Astrocyte (in vitro differentiated cells and primary cell): Measurements from ENCODE around the gene CRYBG2. TPM values are rescaled to one million over a fixed set of nuclear protein-coding genes. Genes with fewer than 3 reads are reported as not detected.

Experiments used
- DNase-seq: peaks from one replicate; pipeline ENCODE4 v3.0.0-alpha.2; 2010; ENCODE audit warnings: low read depth
- FAIRE-seq: peaks from 2 replicates; lab custom pipeline; 2011; peaks lifted over from hg19 to GRCh38; lab: Jason Lieb, UNC
- H2AFZ ChIP-seq: 2 replicates; pipeline ENCODE4 v1.6.0; 2012; ENCODE audit warnings: low read depth, low read length, inconsistent platforms
- H3K27ac ChIP-seq: 2 replicates; pipeline ENCODE4 v1.5.1; 2011; ENCODE audit warnings: low read depth, low read length, inconsistent platforms
- H3K27me3 ChIP-seq: 2 replicates; pipeline ENCODE4 v1.6.0; 2011; ENCODE audit warnings: low read length, inconsistent platforms; ENCODE audit not compliant: insufficient read depth
- H3K36me3 ChIP-seq: 2 replicates; pipeline ENCODE4 v1.5.1; 2011; ENCODE audit warnings: low read length, inconsistent platforms; ENCODE audit not compliant: insufficient read depth
- H3K4me1 ChIP-seq: 2 replicates; pipeline ENCODE4 v1.5.1; 2011; ENCODE audit warnings: low read length, inconsistent platforms; ENCODE audit not compliant: insufficient read depth
- H3K4me2 ChIP-seq: 2 replicates; pipeline ENCODE4 v1.6.0; 2012; ENCODE audit warnings: low read length, inconsistent platforms
- H3K4me3 ChIP-seq: 2 replicates; pipeline ENCODE4 v1.5.1; 2011; ENCODE audit warnings: low read depth, mild to moderate bottlenecking, low read length, inconsistent platforms; ENCODE audit not compliant: insufficient read depth
- H3K79me2 ChIP-seq: 2 replicates; pipeline ENCODE4 v1.6.0; 2012; ENCODE audit warnings: mild to moderate bottlenecking, low read length, inconsistent platforms; ENCODE audit not compliant: insufficient read depth
- H3K9ac ChIP-seq: 2 replicates; pipeline ENCODE4 v1.6.0; 2012; ENCODE audit warnings: mild to moderate bottlenecking, low read length, inconsistent platforms
- H3K9me3 ChIP-seq: 2 replicates; pipeline ENCODE4 v1.5.1; 2012; ENCODE audit warnings: low read depth, mild to moderate bottlenecking, low read length, inconsistent platforms; ENCODE audit not compliant: insufficient read depth
- H4K20me1 ChIP-seq: 2 replicates; pipeline ENCODE4 v1.6.0; 2012; ENCODE audit warnings: low read length, inconsistent platforms; ENCODE audit not compliant: insufficient read depth
- H3K27ac Mint-ChIP-seq: one replicate; pipeline ENCODE4 v1.8.0; 2021; ENCODE audit warnings: mild to moderate bottlenecking, mixed read lengths; ENCODE audit not compliant: unreplicated experiment
- H3K27me3 Mint-ChIP-seq: one replicate; pipeline ENCODE4 v1.8.0; 2021; ENCODE audit warnings: low read depth, mixed read lengths; ENCODE audit not compliant: unreplicated experiment
- H3K36me3 Mint-ChIP-seq: one replicate; pipeline ENCODE4 v1.8.0; 2021; ENCODE audit warnings: low read depth, mixed read lengths; ENCODE audit not compliant: unreplicated experiment
- H3K4me1 Mint-ChIP-seq: one replicate; pipeline ENCODE4 v1.8.0; 2021; ENCODE audit warnings: low read depth, mixed read lengths; ENCODE audit not compliant: unreplicated experiment
- H3K4me3 Mint-ChIP-seq: one replicate; pipeline ENCODE4 v1.8.0; 2021; ENCODE audit warnings: mild to moderate bottlenecking, moderate library complexity, mixed read lengths; ENCODE audit not compliant: unreplicated experiment
- H3K9me3 Mint-ChIP-seq: one replicate; pipeline ENCODE4 v1.8.0; 2021; ENCODE audit warnings: mild to moderate bottlenecking, mixed read lengths; ENCODE audit not compliant: unreplicated experiment
- EZH2 ChIP-seq: IDR thresholded peaks from 2 replicates; pipeline ENCODE4 v1.6.1; 2012; ENCODE audit warnings: mild to moderate bottlenecking, low read length, inconsistent platforms; ENCODE audit not compliant: insufficient read depth
- total RNA-seq: library from RNA; stranded (reverse); gene quantifications from 2 replicates; pipeline ENCODE4 v1.2.1, GENCODE V29; 2021
- TF ChIP-seq, protein P1 (sequence below): IDR thresholded peaks from 2 replicates; pipeline ENCODE4 v1.5.1; 2011; ENCODE audit warnings: low read depth, mild to moderate bottlenecking, inconsistent platforms, low read length, moderate library complexity; ENCODE audit not compliant: insufficient read depth

Gene CRYBG2
- total RNA-seq, 1 donor from 2014 or later = 5.3 TPM

DNA sequence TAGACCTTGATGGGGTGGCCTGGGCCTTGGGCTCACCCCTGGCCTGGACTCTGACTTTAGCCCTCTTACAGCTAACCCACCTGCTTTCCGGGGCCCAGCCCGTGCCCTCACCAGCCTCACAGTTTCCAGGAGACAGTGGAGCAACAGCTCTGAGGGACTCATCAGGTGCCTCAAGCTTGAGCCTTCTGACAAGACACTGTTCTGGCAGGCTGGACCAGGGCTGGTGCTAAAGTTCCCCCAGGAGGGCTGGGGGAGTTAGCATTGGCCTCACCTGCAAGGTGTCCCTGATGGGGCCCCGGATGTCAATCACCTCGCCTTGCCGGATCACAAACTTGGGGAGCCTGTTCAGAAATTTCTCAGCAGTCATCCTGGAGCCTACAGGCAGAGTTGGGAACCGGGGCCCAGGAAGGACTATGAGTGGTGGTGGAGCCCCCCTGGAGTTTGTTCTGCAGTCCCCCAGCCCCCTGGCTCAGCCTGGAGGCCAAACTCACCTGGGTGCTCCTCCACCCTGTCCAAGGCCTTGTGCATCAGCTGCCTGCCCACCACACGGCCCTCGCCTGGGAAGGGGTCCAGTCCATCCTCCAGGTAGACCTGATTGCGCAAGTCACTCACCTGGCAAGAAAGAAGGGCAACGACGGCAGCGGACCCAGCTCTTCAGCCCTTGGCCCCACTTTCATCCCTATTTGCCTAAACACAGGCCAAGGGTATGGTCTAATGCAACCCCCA is 69.9 kb downstream of the CRYBG2 start:
- no peak overlapping the region for H3K4me3 ChIP-seq
- H3K4me2 ChIP-seq = peak overlapping the region; percentile 97
- Mint-ChIP-seq H3K4me1 (peaks cover 48% of the 10 kb centered on the region), H3K4me3 (no peak overlapping the region), H3K9me3 (no peaks in the 10 kb centered on the region), H3K36me3 (peaks cover 11% of the 10 kb centered on the region), H3K27ac (peak overlapping the region; percentile 84), H3K27me3 (no peaks in the 10 kb centered on the region)
- H3K9ac ChIP-seq = peak overlapping the region; percentile 36
- peaks cover 46% of the 10 kb centered on the region for H4K20me1 ChIP-seq
- H3K27ac ChIP-seq = peak overlapping the region; percentile 74
- H3K4me1 ChIP-seq = peaks cover 51% of the 10 kb centered on the region
- no peaks in the 10 kb centered on the region for H3K9me3 ChIP-seq
- FAIRE-seq = no peak
- H2AFZ ChIP-seq = no peak overlapping the region
- H3K27me3 ChIP-seq = no peaks in the 10 kb centered on the region
- DNase-seq = no peak
- H3K36me3 ChIP-seq = peaks cover 5% of the 10 kb centered on the region
- TF ChIP-seq, protein P1, sequence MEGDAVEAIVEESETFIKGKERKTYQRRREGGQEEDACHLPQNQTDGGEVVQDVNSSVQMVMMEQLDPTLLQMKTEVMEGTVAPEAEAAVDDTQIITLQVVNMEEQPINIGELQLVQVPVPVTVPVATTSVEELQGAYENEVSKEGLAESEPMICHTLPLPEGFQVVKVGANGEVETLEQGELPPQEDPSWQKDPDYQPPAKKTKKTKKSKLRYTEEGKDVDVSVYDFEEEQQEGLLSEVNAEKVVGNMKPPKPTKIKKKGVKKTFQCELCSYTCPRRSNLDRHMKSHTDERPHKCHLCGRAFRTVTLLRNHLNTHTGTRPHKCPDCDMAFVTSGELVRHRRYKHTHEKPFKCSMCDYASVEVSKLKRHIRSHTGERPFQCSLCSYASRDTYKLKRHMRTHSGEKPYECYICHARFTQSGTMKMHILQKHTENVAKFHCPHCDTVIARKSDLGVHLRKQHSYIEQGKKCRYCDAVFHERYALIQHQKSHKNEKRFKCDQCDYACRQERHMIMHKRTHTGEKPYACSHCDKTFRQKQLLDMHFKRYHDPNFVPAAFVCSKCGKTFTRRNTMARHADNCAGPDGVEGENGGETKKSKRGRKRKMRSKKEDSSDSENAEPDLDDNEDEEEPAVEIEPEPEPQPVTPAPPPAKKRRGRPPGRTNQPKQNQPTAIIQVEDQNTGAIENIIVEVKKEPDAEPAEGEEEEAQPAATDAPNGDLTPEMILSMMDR = no peak
- no peak for TF ChIP-seq EZH2
- peaks cover 48% of the 10 kb centered on the region for H3K79me2 ChIP-seq

DNA sequence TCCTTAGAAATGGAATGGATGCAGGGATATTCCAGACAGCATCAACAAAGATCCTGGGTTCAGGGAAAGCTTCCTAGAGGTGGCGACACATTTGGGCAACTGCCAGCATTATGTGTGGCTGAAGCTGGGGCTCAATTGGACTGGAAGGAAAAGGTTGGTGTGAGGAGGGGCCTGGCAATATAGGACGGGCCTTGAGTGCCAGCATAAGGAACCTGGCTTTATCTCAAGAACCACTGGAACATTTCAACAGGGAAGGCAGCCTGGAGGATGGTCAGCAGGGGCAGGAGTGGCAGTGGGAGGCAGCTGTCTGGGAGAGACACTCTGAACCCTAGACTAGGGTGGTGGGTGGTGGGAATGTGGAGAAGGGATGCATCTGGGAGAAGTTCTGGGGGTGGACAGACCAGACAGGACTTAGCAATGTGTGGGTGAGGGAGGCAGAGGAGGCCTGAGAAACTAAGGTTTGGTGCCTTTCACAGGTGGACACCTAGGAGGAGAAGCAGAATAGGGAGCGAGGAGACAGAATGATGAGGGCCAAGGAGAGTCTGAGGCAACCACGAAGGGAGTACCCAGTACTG is 70.6 kb downstream of the CRYBG2 start:
- Histone ChIP-seq H3K4me2 (peak overlapping the region; percentile 97), H3K27ac (peak overlapping the region; percentile 74), H4K20me1 (peaks cover 46% of the 10 kb centered on the region), H3K27me3 (no peaks in the 10 kb centered on the region), H2AFZ (no peak overlapping the region), H3K9ac (peak overlapping the region; percentile 36), H3K36me3 (peaks cover 5% of the 10 kb centered on the region), H3K4me3 (no peak overlapping the region), H3K4me1 (peaks cover 57% of the 10 kb centered on the region), H3K9me3 (no peaks in the 10 kb centered on the region), H3K79me2 (peaks cover 48% of the 10 kb centered on the region)
- Mint-ChIP-seq H3K9me3 (no peaks in the 10 kb centered on the region), H3K4me3 (peak overlapping the region; percentile 21), H3K27ac (peak overlapping the region; percentile 48), H3K4me1 (peaks cover 49% of the 10 kb centered on the region), H3K36me3 (peaks cover 11% of the 10 kb centered on the region), H3K27me3 (no peaks in the 10 kb centered on the region)
- FAIRE-seq = no peak
- TF ChIP-seq EZH2 = no peak
- TF ChIP-seq, protein P1 = no peak
- no peak for DNase-seq

DNA sequence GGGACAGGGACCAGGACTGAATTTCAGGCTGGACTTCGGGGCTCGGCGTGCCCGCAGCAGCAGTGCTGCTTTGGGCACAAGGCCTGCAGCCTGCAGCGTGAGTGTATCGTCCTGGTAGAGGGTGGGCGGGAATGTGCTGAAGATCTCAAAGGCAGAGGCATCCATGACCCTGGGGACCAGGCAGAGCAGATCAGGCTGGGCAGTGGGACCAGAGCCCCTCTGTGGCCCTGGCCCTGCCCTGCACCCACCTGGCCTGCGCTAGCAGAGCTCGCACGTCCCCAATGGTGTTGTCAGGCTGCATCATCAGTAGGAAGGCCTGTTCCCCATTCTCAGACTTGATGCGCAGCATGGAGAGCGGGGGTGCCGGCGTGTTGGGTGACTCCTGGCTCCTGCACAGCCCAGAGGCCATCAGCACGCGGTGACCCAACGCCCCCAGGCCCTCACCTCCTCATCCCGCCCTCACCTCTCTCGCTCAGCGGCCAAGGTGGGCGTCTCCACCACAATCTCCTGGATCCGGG is 71.5 kb downstream of the CRYBG2 start:
- Histone ChIP-seq H3K79me2 (peaks cover 48% of the 10 kb centered on the region), H3K27ac (no peak overlapping the region), H3K4me3 (peak overlapping the region; percentile 21), H4K20me1 (peaks cover 46% of the 10 kb centered on the region), H3K27me3 (no peaks in the 10 kb centered on the region), H2AFZ (no peak overlapping the region), H3K4me1 (peaks cover 66% of the 10 kb centered on the region), H3K9me3 (no peaks in the 10 kb centered on the region), H3K4me2 (peak overlapping the region; percentile 97), H3K9ac (peak overlapping the region; percentile 85), H3K36me3 (peaks cover 8% of the 10 kb centered on the region)
- TF ChIP-seq, protein P1 = no peak
- TF ChIP-seq EZH2 = no peak
- no peak for DNase-seq
- FAIRE-seq = no peak
- H3K27ac Mint-ChIP-seq = peak overlapping the region; percentile 41
- H3K27me3 Mint-ChIP-seq = no peaks in the 10 kb centered on the region
- H3K36me3 Mint-ChIP-seq = peaks cover 11% of the 10 kb centered on the region
- no peaks in the 10 kb centered on the region for H3K9me3 Mint-ChIP-seq
- H3K4me3 Mint-ChIP-seq = peak overlapping the region; percentile 40
- peaks cover 50% of the 10 kb centered on the region for H3K4me1 Mint-ChIP-seq
